HG03097 (cell line): Measurements from ENCODE around the gene DNASE1L1.

Experiments used
- ATAC-seq: cut with Tn5 transposase; IDR thresholded peaks from one replicate; pipeline ENCODE4 v1.9.1; 2021; ENCODE audit not compliant: unreplicated experiment, low FRiP score

The DNASE1L1 gene

DNA sequence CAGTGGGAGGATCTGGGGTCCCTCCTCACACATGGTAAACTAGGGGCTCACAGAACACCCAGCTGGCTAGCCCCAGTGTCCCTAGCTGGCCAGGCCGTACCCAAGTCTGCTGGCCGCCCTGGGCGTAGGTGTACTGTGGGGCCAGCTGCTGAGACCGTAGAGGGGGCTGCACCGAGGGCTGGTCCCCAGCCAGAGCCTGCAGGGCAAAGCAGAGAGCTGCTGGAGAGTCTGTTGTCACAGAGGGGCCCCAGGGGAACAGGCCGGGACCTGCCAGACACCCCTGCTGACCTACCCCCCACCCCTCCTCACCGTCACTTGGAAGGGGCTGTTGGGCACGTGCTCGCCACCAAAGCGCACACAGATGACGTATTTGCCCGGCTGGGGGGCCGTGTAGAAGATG lies 54.5 kb downstream of the DNASE1L1 start:
- ATAC-seq, result no peak

GRCh38 chrX:154354013-154354412 lies 55.0 kb downstream of the DNASE1L1 start:
- no peak for ATAC-seq

DNA sequence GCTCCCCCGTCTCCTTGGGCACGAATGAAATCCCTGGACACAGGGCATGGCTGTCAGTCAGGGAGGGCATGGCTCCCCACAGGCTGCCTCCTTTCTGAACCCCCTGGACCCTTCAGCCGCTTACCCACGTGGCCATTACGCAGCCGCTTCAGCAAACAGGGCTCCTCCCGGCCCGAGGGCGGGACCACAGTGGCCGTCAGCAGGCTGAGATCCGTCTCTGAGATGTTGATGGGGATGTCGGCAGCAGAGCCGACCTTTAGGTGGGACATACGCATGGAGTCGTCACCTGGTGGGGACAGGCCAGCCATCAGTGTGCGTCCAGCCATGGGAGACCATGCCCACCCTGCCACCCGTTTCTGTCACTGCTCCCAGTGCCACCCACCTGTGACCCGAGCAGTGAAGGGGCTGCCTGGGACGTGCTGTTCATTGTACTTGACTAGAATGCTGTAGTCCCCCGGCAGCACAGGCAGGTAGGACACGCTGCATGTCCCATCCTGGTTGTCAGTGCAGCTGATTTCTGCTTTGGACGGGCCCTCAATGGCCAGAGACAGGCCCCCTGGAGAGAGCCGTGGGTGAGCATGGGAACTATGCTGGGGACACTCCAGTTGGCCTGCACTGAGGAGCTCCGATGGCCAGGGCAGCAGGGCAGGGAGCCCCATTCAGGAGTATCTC lies 55.7 kb downstream of the DNASE1L1 start:
- no peak for ATAC-seq

DNA sequence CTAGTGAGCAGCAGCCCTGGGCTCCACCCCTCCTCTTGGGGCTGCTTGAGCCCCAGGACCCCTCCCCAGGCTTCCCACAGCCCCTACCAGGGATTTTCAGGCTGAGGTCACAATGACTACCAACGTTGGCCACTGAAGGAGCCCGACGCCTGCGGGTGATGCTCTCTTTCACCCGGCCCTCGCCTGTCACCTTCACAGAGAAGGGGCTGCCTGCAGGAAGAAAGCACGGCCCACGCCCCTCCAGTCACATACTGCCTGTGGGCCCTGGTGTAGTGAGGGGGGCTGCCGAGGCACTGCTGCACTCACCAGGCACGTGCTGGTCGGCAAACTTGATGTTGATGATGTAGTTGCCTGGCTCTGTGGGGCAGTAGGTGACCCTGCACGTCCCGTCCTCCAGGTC lies 56.6 kb downstream of the DNASE1L1 start:
- no peak for ATAC-seq

GRCh38 chrX:154352012-154352401 lies 57.0 kb downstream of the DNASE1L1 start:
- no peak for ATAC-seq
